NCI-H2107 treated with DMSO at 0.1 percent for 48 hours (cell line): ENCODE measurements around the gene RAG1.
"Not testable (repeated sequence)": the region's sequence is repeated elsewhere in the genome, so short reads cannot be mapped to it uniquely, and the experiment has no call there.

Experiments used
- DNase-seq: peaks from one replicate; lab custom pipeline; 2025; ENCODE audit not compliant: unreplicated experiment; lab: John Stamatoyannopoulos, UW

Gene RAG1

GRCh38 chr11:36567694-36568093, at the start of gene RAG1:
TSS of gene RAG1 (plus strand) at chr11:36568007. CDS start at chr11:36573305, 5,298 bp downstream.
- no peak for DNase-seq

- DNase-seq = no peak
These were observed 37.0 kb upstream of the RAG1 start for GRCh38 chr11:36530840-36531239.

DNA sequence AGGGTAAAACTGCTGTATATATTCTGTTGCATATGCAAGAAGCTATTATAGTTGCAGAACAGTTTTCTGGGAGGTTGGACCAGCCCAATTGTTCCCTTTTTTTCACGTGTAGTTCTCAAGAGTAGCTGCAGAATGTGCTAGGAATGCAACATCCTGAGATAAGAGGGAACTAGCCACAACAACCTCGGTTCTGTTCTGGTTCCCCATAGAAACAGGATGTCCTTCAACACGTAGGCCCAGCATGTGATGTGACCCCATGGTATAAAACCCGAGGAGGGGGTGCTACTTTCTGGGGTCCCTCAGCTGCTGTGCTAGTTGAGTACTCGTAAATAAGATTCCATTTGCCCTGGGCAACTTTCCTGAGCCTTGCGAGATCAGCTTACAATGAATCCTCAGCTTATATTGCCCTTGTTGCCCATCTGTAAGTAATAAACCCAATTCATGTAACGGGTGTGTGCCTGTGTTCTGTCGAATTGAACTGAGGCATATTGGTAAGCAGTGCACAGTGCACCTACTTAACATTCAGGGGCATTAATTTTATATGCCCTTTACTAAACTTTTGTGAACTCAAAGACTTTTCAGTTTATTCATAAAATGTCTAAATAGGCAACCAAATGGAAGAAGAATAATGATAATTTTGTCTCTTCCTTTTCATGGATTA, 34.7 kb upstream of the RAG1 start:
- DNase-seq = no peak

GRCh38 chr11:36534276-36534840, 33.4 kb upstream of the RAG1 start:
- DNase-seq = no peak

- peak; percentile 88 for DNase-seq
These were observed 26.8 kb upstream of the RAG1 start for GRCh38 chr11:36540998-36541397.

- no peak for DNase-seq
These were observed 17.3 kb upstream of the RAG1 start for GRCh38 chr11:36550385-36551115.

- DNase-seq = not testable (repeated sequence)
These were observed 10.4 kb upstream of the RAG1 start for GRCh38 chr11:36557390-36557789.

DNA sequence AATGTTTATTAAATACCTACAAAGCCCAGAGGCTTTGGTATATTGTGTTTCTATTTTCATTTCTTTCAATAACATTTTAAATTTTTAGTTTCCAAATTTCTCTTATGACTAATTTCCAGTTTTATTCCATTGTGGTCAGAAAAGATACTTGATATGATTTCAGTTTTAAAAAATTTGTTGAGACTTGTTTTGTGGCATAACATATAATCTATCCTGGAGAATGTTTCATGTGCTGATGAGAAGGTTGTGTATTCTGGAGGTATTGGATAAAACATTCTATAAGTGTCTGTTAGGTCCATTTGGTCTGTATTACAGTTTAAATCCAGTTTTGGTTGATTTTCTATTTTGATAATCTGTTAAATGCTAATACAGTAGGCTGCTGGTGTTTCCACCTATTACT, 9.8 kb upstream of the RAG1 start:
- DNase-seq = no peak

GRCh38 chr11:36558571-36559413, 9.0 kb upstream of the RAG1 start:
- DNase-seq = no peak

GRCh38 chr11:36564376-36565030, 3.3 kb upstream of the RAG1 start:
- DNase-seq = peak; percentile 23

GRCh38 chr11:36565031-36565610, 2.7 kb upstream of the RAG1 start:
- DNase-seq = no peak

GRCh38 chr11:36566407-36567053, 1.3 kb upstream of the RAG1 start:
- DNase-seq = peak; percentile 31

- DNase-seq = no peak
These were observed 1.3 kb downstream of the RAG1 start for GRCh38 chr11:36569095-36569494.

DNA sequence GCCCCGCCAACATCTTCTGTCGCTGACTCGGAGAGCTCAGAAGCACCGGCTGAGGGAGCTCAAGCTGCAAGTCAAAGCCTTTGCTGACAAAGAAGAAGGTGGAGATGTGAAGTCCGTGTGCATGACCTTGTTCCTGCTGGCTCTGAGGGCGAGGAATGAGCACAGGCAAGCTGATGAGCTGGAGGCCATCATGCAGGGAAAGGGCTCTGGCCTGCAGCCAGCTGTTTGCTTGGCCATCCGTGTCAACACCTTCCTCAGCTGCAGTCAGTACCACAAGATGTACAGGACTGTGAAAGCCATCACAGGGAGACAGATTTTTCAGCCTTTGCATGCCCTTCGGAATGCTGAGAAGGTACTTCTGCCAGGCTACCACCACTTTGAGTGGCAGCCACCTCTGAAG, 6.7 kb downstream of the RAG1 start:
- no peak for DNase-seq

DNA sequence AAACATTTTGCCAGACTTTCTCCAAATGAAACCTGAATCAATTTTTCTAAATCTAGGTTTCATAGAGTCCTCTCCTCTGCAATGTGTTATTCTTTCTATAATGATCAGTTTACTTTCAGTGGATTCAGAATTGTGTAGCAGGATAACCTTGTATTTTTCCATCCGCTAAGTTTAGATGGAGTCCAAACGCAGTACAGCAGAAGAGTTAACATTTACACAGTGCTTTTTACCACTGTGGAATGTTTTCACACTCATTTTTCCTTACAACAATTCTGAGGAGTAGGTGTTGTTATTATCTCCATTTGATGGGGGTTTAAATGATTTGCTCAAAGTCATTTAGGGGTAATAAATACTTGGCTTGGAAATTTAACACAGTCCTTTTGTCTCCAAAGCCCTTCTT, 9.6 kb downstream of the RAG1 start:
- DNase-seq = no peak

DNA sequence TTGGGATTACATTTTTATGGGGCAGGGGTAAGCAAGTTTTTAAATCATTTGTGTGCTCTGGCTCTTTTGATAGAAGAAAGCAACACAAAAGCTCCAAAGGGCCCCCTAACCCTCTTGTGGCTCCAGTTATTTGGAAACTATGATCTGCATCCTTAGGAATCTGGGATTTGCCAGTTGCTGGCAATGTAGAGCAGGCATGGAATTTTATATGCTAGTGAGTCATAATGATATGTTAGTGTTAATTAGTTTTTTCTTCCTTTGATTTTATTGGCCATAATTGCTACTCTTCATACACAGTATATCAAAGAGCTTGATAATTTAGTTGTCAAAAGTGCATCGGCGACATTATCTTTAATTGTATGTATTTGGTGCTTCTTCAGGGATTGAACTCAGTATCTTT, 10.1 kb downstream of the RAG1 start:
- no peak for DNase-seq

DNA sequence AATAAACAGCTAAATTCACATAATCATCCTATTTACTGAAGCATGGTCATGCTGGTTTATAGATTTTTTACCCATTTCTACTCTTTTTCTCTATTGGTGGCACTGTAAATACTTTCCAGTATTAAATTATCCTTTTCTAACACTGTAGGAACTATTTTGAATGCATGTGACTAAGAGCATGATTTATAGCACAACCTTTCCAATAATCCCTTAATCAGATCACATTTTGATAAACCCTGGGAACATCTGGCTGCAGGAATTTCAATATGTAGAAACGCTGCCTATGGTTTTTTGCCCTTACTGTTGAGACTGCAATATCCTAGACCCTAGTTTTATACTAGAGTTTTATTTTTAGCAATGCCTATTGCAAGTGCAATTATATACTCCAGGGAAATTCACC, 10.7 kb downstream of the RAG1 start:
- no peak for DNase-seq

GRCh38 chr11:36581536-36581935, 13.7 kb downstream of the RAG1 start:
- DNase-seq = no peak

DNA sequence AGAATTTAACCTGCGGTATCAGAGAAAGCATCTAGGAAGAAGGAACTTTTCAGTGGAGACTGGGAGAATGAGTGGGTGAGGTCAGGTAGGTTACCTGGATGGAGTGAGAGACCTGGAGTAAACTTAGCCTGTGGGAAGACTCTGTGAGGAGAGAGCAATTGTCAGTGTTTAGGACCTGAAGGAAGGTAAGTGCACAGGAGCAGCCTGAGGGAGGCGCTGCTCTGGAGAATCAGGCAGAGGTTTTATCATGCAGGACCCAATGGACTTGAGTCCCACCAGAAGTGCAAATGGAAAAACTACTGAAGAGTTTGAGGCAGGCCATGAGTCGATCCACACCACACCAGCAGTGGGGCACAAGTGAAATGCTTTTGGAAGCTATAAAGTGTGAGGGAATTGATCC, 15.9 kb downstream of the RAG1 start:
- DNase-seq = no peak

DNA sequence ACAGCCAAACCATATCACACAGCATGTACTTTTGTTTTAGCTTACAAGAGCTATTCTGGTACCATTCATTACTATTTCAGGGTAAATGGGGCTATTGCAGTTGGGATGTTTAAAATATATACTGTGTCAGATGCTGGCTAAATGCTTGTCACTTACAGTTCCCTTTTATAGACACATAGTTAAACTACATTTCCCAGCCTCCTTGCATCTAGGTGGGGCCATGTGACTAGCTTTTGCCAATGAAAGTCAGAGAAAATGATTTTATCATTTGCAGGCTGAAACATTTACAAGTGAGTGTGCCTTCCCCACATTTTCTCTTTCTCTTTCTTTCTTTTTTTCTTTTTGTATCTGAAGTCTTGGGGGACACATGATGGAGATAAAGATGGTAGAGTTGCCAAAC, 18.7 kb downstream of the RAG1 start:
- no peak for DNase-seq
